SK-N-SH (cell line): ENCODE measurements around the gene ABHD16A. TPM values are rescaled to one million over a fixed set of nuclear protein-coding genes. Genes with fewer than 3 reads are reported as not detected.

Experiments
- CTCF ChIA-PET: fragments of 300-600, 350-600 bp; formaldehyde crosslinking; extraction: SDS; loops from one replicate; lab custom pipeline; 2021; lab: Yijun Ruan, JAX
- POLR2A ChIA-PET: fragments of 350-600 bp; sonication (Branson Sonifier 250); formaldehyde crosslinking; extraction: SDS; loops from one replicate; lab custom pipeline; 2020; ENCODE audit warnings: antibody characterized with exemption, inconsistent platforms; lab: Yijun Ruan, JAX
- DNase-seq: peaks from one replicate; pipeline ENCODE4 v3.0.0; 2012
- H2AFZ ChIP-seq: fragments of 200-600 bp; sonication (generic); 2 replicates; pipeline ENCODE4 v1.8.1; 2016; ENCODE audit warnings: antibody characterized with exemption, mild to moderate bottlenecking, low read depth
- H3F3A ChIP-seq: fragments of 200-600 bp; sonication (generic); replicated peaks from 2 replicates; pipeline ENCODE3; 2016; ENCODE audit warnings: antibody characterized with exemption, mild to moderate bottlenecking; ENCODE audit not compliant: insufficient read depth
- H3K27ac ChIP-seq, 2 experiments: fragments of 200-500 bp in 1 of 2; fragments of 200-600 bp in 1 of 2; sonication (Bioruptor generic) in 1 of 2; sonication (generic), shearing (Covaris generic) in 1 of 2; 2 replicates each; pipeline versions ENCODE4 v1.5.1 to v1.6.1; 2014 to 2016; ENCODE audit warnings: low read depth in 2 of 2, inconsistent platforms in 1 of 2, low read length in 1 of 2, mild to moderate bottlenecking in 1 of 2, mixed read lengths in 1 of 2
- H3K27me3 ChIP-seq: fragments of 200-600 bp; sonication (generic), shearing (Covaris generic); 2 replicates; pipeline ENCODE4 v1.6.1; 2016; ENCODE audit warnings: mixed run types; ENCODE audit not compliant: insufficient read depth
- H3K36me3 ChIP-seq, 2 experiments: fragments of 200-500 bp in 1 of 2; fragments of 200-600 bp in 1 of 2; sonication (Bioruptor generic) in 1 of 2; sonication (generic) in 1 of 2; replicated peaks in 1 of 2; 2 replicates each; pipeline versions ENCODE3 to v1.5.1; 2014 to 2016; ENCODE audit warnings: low read length in 1 of 2, mild to moderate bottlenecking in 1 of 2; ENCODE audit not compliant: insufficient read depth in 2 of 2, control insufficient read depth in 1 of 2
- H3K4me1 ChIP-seq, 2 experiments: fragments of 200-500 bp in 1 of 2; fragments of 200-600 bp in 1 of 2; sonication (Bioruptor generic) in 1 of 2; sonication (generic), shearing (Covaris generic) in 1 of 2; 2 replicates each; pipeline versions ENCODE4 v1.5.1 to v1.6.1; 2014 to 2016; ENCODE audit warnings: low read depth in 1 of 2, low read length in 1 of 2, mixed run types in 1 of 2; ENCODE audit not compliant: insufficient read depth in 2 of 2, control insufficient read depth in 1 of 2
- H3K4me2 ChIP-seq: fragments of 200-600 bp; sonication (generic), shearing (Covaris generic); 2 replicates; pipeline ENCODE4 v1.6.1; 2017; ENCODE audit warnings: mixed run types
- H3K4me3 ChIP-seq, 2 experiments: fragments of 200-500 bp in 1 of 2; fragments of 200-600 bp in 1 of 2; sonication (Bioruptor generic) in 1 of 2; sonication (generic), shearing (Covaris generic) in 1 of 2; 2 replicates each; pipeline versions ENCODE4 v1.5.1 to v1.8.1; 2014 to 2016; ENCODE audit warnings: low read depth in 2 of 2, inconsistent platforms in 1 of 2, low read length in 1 of 2, mild to moderate bottlenecking in 1 of 2, mixed read lengths in 1 of 2, moderate library complexity in 1 of 2
- H3K79me2 ChIP-seq: fragments of 200-600 bp; sonication (generic); 2 replicates; pipeline ENCODE4 v1.8.1; 2017; ENCODE audit warnings: mild to moderate bottlenecking; ENCODE audit not compliant: insufficient read depth
- H3K9ac ChIP-seq: fragments of 200-600 bp; sonication (generic); 2 replicates; pipeline ENCODE4 v1.6.1; 2017; ENCODE audit warnings: mixed run types
- H3K9me2 ChIP-seq: fragments of 200-600 bp; sonication (generic); 2 replicates; pipeline ENCODE4 v1.6.1; 2017; ENCODE audit warnings: mixed run types
- H3K9me3 ChIP-seq: fragments of 200-600 bp; sonication (generic); 2 replicates; pipeline ENCODE4 v1.6.1; 2017; ENCODE audit warnings: mixed run types, mild to moderate bottlenecking, moderate library complexity
- H4K20me1 ChIP-seq: fragments of 200-600 bp; sonication (generic); 2 replicates; pipeline ENCODE4 v1.6.1; 2017; ENCODE audit warnings: mild to moderate bottlenecking, mixed run types; ENCODE audit not compliant: insufficient read depth
- CHD2 ChIP-seq: fragments of 150-350 bp; IDR thresholded peaks from 2 replicates; pipeline ENCODE4 v1.6.1; 2018; ENCODE audit warnings: low read length; ENCODE audit not compliant: partially characterized antibody
- EP300 ChIP-seq, 2 experiments: IDR thresholded peaks; 2 replicates each; pipeline versions ENCODE4 v1.4.0 to v1.6.1; 2012; ENCODE audit warnings: borderline replicate concordance in 1 of 2, low read depth in 1 of 2, low read length in 1 of 2
- FOSL2 ChIP-seq: IDR thresholded peaks from 2 replicates; pipeline ENCODE4 v1.4.0; 2012; ENCODE audit warnings: low read depth, mild to moderate bottlenecking, moderate library complexity, borderline replicate concordance
- FOXJ3 ChIP-seq: sonication (generic); formaldehyde crosslinking; IDR thresholded peaks from 2 replicates; pipeline ENCODE4 v1.5.1; 2020; ENCODE audit warnings: mild to moderate bottlenecking, missing genetic modification reagents
- FOXM1 ChIP-seq: IDR thresholded peaks from 2 replicates; pipeline ENCODE4 v1.4.0; 2012; ENCODE audit warnings: low read depth, mild to moderate bottlenecking
- GABPA ChIP-seq: IDR thresholded peaks from 2 replicates; pipeline ENCODE4 v1.4.0; 2012; ENCODE audit warnings: low read depth, mild to moderate bottlenecking
- IRF3 ChIP-seq: fragments of 150-350 bp; IDR thresholded peaks from 2 replicates; pipeline ENCODE4 v1.6.1; 2016; ENCODE audit warnings: mild to moderate bottlenecking, low read depth, low read length
- JUND ChIP-seq: IDR thresholded peaks from 2 replicates; pipeline ENCODE4 v1.4.0; 2012
- MEF2A ChIP-seq: IDR thresholded peaks from 2 replicates; pipeline ENCODE4 v1.4.0; 2012; ENCODE audit warnings: low read depth, borderline replicate concordance
- MXI1 ChIP-seq: IDR thresholded peaks from 2 replicates; pipeline ENCODE4 v1.6.1; 2012; ENCODE audit warnings: mild to moderate bottlenecking, low read depth, low read length, improper control_type of control experiment
- NRF1 ChIP-seq: IDR thresholded peaks from 2 replicates; pipeline ENCODE4 v1.6.1; 2012; ENCODE audit warnings: low read depth, mild to moderate bottlenecking, low read length
- RAD21 ChIP-seq: IDR thresholded peaks from 2 replicates; pipeline ENCODE4 v1.6.1; 2012; ENCODE audit warnings: mild to moderate bottlenecking, low read length
- RCOR1 ChIP-seq: fragments of 150-350 bp; IDR thresholded peaks from 2 replicates; pipeline ENCODE4 v1.6.1; 2017; ENCODE audit warnings: antibody characterized with exemption, low read length
- REST ChIP-seq: IDR thresholded peaks from 2 replicates; pipeline ENCODE4 v1.6.1; 2012; ENCODE audit warnings: mild to moderate bottlenecking, low read depth, low read length, moderate library complexity
- RXRA ChIP-seq: IDR thresholded peaks from 2 replicates; pipeline ENCODE4 v1.4.0; 2012; ENCODE audit warnings: low read depth, mild to moderate bottlenecking, borderline replicate concordance
- SMC3 ChIP-seq: IDR thresholded peaks from 2 replicates; pipeline ENCODE4 v1.6.1; 2012; ENCODE audit warnings: low read depth, low read length, improper control_type of control experiment
- TCF12 ChIP-seq: IDR thresholded peaks from 2 replicates; pipeline ENCODE4 v1.4.0; 2012
- USF1 ChIP-seq: IDR thresholded peaks from 2 replicates; pipeline ENCODE4 v1.4.0; 2012; ENCODE audit warnings: low read depth, borderline replicate concordance
- YY1 ChIP-seq: IDR thresholded peaks from 2 replicates; pipeline ENCODE4 v1.4.0; 2012; ENCODE audit warnings: low read depth, mild to moderate bottlenecking
- WGBS: methylation state at CpG from one replicate; pipeline ENCODE4 v1.1.6; 2017; ENCODE audit warnings: low lambda C conversion rate; 5-methylcytosine and 5-hydroxymethylcytosine counted together
- polyA plus RNA-seq, 3 experiments: library from polyadenylated mRNA; depleted of rRNA; stranded (reverse); fragments of >200 nt; gene quantifications; 2 replicates each; pipeline ENCODE4 v1.2.3, GENCODE V29; 2012

ABHD16A gene
- polyA plus RNA-seq, 1 of the 3 experiments (the other 2 are of a cell fraction): 49.3 TPM

GRCh38 chr6:31691078-31691463 lies 12.1 kb downstream of the ABHD16A start:
- Histone ChIP-seq H3K79me2 (no peaks in the 10 kb centered on the region), H3K9me2 (no peaks in the 10 kb centered on the region), H3K9ac (no peak overlapping the region), H3K27me3 (no peaks in the 10 kb centered on the region), H3F3A (no peaks in the 10 kb centered on the region), H3K36me3 (peaks cover 18 to 56% of the 10 kb centered on the region in 2 experiments), H2AFZ (no peak overlapping the region), H3K4me2 (no peak overlapping the region), H3K27ac (no peak overlapping the region), H3K9me3 (no peaks in the 10 kb centered on the region), H3K4me3 (no peak overlapping the region), H3K4me1 (no peaks in the 10 kb centered on the region), H4K20me1 (no peaks in the 10 kb centered on the region)
- ChIA-PET POLR2A (no interaction called here), CTCF (interaction anchor here (1.1 to 4.5 kb wide), 6 partner anchors 9 to 139 kb away, joined by 4 to 29 read pairs (median 7); partner anchors contain the start of genes C6orf47, LY6G5C and VARS1)
- WGBS: 97% methylated on average over 6 of the region's 6 CpGs
- DNase-seq: no peak
- TF ChIP-seq YY1 (no peak), RXRA (no peak), JUND (no peak), MXI1 (no peak), FOXJ3 (no peak), TCF12 (no peak), NRF1 (no peak), IRF3 (no peak), EP300 (IDR thresholded peaks at IDR 0.05; ENCODE audit: borderline replicate concordance in 1 of 2, low read depth in 1 of 2, low read length in 1 of 2) (no peak)

GRCh38 chr6:31690231-31691077 lies 12.7 kb downstream of the ABHD16A start:
- POLR2A ChIA-PET: no interaction called here
- DNase-seq: no peak
- Histone ChIP-seq H3K9me3 (no peaks in the 10 kb centered on the region), H3K4me2 (no peak overlapping the region), H3K27ac (no peak overlapping the region), H3K9ac (no peak overlapping the region), H3K4me3 (no peak overlapping the region), H3K79me2 (no peaks in the 10 kb centered on the region), H3K4me1 (no peaks in the 10 kb centered on the region), H3K9me2 (no peaks in the 10 kb centered on the region), H2AFZ (no peak overlapping the region), H3K36me3 (peaks cover 18 to 56% of the 10 kb centered on the region in 2 experiments), H3K27me3 (no peaks in the 10 kb centered on the region), H3F3A (no peaks in the 10 kb centered on the region), H4K20me1 (no peaks in the 10 kb centered on the region)
- CTCF ChIA-PET: interaction anchor here (0.7 to 4.5 kb wide), 9 partner anchors 10 to 146 kb away, joined by 3 to 29 read pairs (median 5); partner anchors contain the start of genes C6orf47, LY6G5C and VARS1
- 80% methylated on average over 10 of the region's 10 CpGs for WGBS
- TF ChIP-seq NRF1: no peak
- TF ChIP-seq EP300 (IDR thresholded peaks at IDR 0.05; ENCODE audit: borderline replicate concordance in 1 of 2, low read depth in 1 of 2, low read length in 1 of 2): no peak
- no peak for TF ChIP-seq REST
- TF ChIP-seq GABPA: no peak
- TF ChIP-seq SMC3: no peak
- TF ChIP-seq CHD2: no peak
- TF ChIP-seq USF1: no peak
- TF ChIP-seq FOXM1: no peak
- TF ChIP-seq FOSL2: no peak
- no peak for TF ChIP-seq MEF2A
- TF ChIP-seq MXI1: no peak
- no peak for TF ChIP-seq RAD21
- TF ChIP-seq RCOR1: no peak
- no peak for TF ChIP-seq YY1
- TF ChIP-seq RXRA: no peak
